Effector memory CD8-positive, alpha-beta T cell (primary cell): ENCODE measurements around the gene ASCC1.
"Not testable (repeated sequence)": the region's sequence is repeated elsewhere in the genome, so short reads cannot be mapped to it uniquely, and the experiment has no call there.

Experiments
- ATAC-seq: fragments of 150-1000 bp; cut with Tn5 transposase; replicated peaks from 2 replicates; pipeline ENCODE4 v1.10.0; 2021; ENCODE audit warnings: mild to moderate bottlenecking, moderate library complexity
- DNase-seq, 3 experiments: peaks; one replicate each; pipeline ENCODE4 v3.0.0; 2021
- H3K27ac Mint-ChIP-seq, 2 donors: one replicate each; pipeline ENCODE4 v1.8.0; 2022; ENCODE audit warnings: mild to moderate bottlenecking in 2 of 2, mixed read lengths in 2 of 2, moderate library complexity in 2 of 2
- H3K27me3 Mint-ChIP-seq, 2 donors: one replicate each; pipeline ENCODE4 v1.8.0; 2022; ENCODE audit warnings: mixed read lengths in 2 of 2
- H3K36me3 Mint-ChIP-seq: one replicate; pipeline ENCODE4 v1.8.0; 2022; ENCODE audit warnings: mild to moderate bottlenecking, moderate library complexity, mixed read lengths; ENCODE audit not compliant: insufficient read depth
- H3K4me1 Mint-ChIP-seq, 2 donors: one replicate each; pipeline ENCODE4 v1.8.0; 2022; ENCODE audit warnings: low read depth in 2 of 2, mixed read lengths in 2 of 2
- H3K4me3 Mint-ChIP-seq, 2 donors: one replicate each; pipeline ENCODE4 v1.8.0; 2022; ENCODE audit warnings: mild to moderate bottlenecking in 2 of 2, mixed read lengths in 2 of 2, moderate library complexity in 2 of 2
- H3K9me3 Mint-ChIP-seq, 2 donors: one replicate each; pipeline ENCODE4 v1.8.0; 2022; ENCODE audit warnings: mixed read lengths in 2 of 2

ASCC1 gene

DNA sequence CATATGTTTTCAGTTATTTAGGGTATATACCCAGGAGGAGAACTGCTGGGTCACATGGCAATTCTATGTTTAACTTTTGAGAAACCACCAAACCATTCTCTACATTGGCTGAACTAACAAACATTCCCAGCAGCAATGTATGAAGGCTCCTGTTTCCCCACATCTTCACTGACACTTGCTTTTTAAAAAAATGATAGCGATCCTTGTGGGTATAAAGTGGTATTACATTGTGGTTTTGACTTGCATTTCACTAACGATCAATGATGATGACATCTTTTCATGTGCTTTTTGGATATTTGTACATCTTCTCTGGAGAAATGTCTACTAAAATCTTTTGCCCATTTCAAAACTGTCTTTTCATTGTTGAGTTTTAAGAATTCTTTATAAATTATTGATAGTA, 51.5 kb downstream of the ASCC1 start:
- ATAC-seq (peak; percentile 51), DNase-seq (no peak)
- Mint-ChIP-seq H3K27ac (no peak overlapping the region), H3K4me3 (no peak overlapping the region), H3K9me3 (no peaks in the 10 kb centered on the region), H3K27me3 (no peaks in the 10 kb centered on the region), H3K4me1 (no peaks in the 10 kb centered on the region), H3K36me3 (peaks cover 17% of the 10 kb centered on the region)

DNA sequence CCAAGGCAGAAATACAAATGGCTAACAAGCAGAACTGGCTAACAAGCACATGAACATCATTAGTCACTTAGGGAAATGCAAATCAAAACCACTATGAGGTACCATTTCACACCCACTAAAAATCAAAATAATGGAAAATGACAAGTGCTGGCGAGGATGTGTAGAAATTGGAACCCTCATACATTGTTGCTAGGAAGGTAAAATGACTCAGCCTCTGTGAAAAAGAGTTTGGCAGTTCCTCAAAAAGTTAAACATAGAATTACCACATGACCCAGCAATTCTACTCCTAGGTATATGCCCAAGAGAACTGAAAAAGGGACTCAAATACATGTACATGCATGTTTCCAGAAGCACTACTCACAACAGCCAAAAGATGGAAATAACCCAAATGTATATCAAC, 53.1 kb downstream of the ASCC1 start:
- no peak overlapping the region for H3K4me3 Mint-ChIP-seq
- no peaks in the 10 kb centered on the region for H3K27me3 Mint-ChIP-seq
- H3K36me3 Mint-ChIP-seq = peaks cover 17% of the 10 kb centered on the region
- H3K9me3 Mint-ChIP-seq = no peaks in the 10 kb centered on the region
- DNase-seq = no peak
- no peak for ATAC-seq
- H3K4me1 Mint-ChIP-seq = no peaks in the 10 kb centered on the region
- no peak overlapping the region for H3K27ac Mint-ChIP-seq

DNA sequence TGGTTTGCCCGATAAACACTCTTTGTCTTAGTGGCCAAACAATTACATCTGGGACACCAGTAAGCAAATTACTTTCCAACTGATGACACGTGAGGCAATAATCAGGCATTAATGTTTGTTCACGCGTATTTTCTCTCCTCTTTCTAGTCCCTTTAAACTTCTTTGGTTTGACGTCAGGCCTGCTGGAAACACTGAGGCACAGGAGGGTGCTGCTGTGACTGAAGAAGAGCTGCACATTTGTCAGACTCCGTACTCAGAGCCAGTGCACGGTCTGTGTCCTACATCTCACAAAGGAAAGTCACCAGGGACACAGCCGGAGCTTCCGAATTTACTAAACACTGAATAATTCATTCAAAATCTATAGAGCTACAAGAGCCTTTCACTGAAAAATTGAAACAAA, 57.9 kb downstream of the ASCC1 start:
- DNase-seq (no peak), ATAC-seq (no peak)
- Mint-ChIP-seq H3K4me3 (no peak overlapping the region), H3K27me3 (no peaks in the 10 kb centered on the region), H3K36me3 (peaks cover 17% of the 10 kb centered on the region), H3K4me1 (no peaks in the 10 kb centered on the region), H3K27ac (no peak overlapping the region), H3K9me3 (no peaks in the 10 kb centered on the region)

DNA sequence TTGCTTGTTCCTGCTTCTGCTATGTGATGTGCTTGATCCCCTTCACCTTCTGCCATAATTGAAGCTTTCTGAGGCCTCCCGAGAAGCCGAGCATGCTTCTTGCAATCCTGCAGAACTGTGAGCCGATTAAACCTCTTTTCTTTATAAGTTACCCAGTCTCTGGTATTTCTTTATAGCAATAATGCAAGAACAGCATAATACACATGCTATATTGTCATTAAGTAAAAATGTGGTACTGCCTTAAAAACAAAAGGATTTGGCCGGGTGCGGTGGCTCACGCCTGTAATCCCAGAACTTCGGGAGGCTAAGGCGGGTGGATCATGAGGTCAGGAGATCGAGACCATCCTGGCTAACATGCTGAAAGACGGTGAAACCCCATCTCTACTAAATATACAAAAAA, 59.9 kb downstream of the ASCC1 start:
- H3K4me1 Mint-ChIP-seq = no peaks in the 10 kb centered on the region
- no peaks in the 10 kb centered on the region for H3K27me3 Mint-ChIP-seq
- H3K27ac Mint-ChIP-seq = no peak overlapping the region
- ATAC-seq = no peak
- DNase-seq = no peak
- H3K9me3 Mint-ChIP-seq = no peaks in the 10 kb centered on the region
- no peak overlapping the region for H3K4me3 Mint-ChIP-seq
- H3K36me3 Mint-ChIP-seq = peaks cover 13% of the 10 kb centered on the region

DNA sequence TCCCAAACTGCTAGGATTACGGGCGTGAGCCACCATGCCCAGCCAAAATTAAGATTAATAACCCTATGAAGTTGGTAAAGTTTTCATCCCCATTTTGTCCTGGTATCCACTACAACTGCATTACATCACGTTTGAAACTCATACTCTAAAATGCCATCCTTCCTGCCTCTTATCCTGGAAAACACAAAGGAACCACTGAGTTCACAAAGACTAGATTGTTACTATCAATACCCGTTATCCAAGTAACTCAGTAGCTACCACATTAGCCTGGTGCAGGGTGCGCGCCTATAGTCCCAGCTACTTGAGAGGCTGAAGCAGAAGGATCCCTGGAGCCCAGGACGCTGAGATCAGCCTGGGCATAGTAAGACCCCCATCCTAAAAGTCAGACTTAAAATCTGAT, 63.8 kb downstream of the ASCC1 start:
- peaks cover 15% of the 10 kb centered on the region for H3K36me3 Mint-ChIP-seq
- DNase-seq (no peak), ATAC-seq (no peak)
- H3K4me3 Mint-ChIP-seq = no peak overlapping the region
- H3K9me3 Mint-ChIP-seq = no peaks in the 10 kb centered on the region
- no peaks in the 10 kb centered on the region for H3K4me1 Mint-ChIP-seq
- no peak overlapping the region for H3K27ac Mint-ChIP-seq
- H3K27me3 Mint-ChIP-seq = no peaks in the 10 kb centered on the region

DNA sequence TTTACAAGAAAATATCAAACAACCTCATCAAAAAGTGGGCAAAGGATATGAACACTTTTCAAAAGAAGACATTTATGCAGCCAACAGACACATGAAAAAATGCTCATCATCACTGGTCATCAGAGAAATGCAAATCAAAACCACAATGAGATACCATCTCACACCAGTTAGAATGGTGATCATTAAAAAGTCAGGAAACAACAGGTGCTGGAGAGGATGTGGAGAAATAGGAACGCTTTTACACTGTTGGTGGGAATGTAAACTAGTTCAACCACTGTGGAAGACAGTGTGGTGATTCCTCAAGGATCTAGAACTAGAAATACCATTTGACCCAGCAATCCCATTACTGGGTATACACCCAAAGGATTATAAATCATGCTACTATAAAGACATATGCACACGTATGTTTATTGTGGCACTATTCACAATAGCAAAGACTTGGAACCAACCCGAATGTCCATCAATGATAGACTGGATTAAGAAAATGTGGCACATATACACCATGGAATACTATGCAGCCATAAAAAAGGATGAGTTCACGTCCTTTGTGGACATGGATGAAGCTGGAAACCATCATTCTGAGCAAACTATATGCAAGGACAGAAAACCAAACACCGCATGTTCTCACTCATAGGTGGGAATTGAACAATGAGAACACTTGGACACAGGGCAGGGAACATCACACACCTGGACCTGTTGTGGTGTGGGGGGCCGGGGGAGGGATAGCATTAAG, 65.2 kb downstream of the ASCC1 start:
- not testable (repeated sequence) for H3K27ac Mint-ChIP-seq, ATAC-seq, H3K27me3 Mint-ChIP-seq, H3K9me3 Mint-ChIP-seq, DNase-seq, H3K4me3 Mint-ChIP-seq, H3K4me1 Mint-ChIP-seq
- H3K36me3 Mint-ChIP-seq = peaks cover 15% of the 10 kb centered on the region

DNA sequence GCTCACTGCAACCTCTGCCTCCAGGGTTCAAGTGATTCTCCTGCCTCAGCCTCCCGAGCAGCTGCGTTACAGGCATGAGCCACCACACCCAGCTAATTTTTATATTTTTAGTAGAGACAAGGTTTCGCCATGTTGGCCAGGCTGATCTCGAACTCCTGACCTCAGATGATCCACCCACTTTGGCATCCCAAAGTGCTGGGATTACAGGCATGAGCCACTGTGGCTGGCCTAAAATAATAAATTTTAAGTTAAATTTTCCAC, 68.8 kb downstream of the ASCC1 start:
- peaks cover 19% of the 10 kb centered on the region for H3K36me3 Mint-ChIP-seq
- not testable (repeated sequence) for H3K4me1 Mint-ChIP-seq, DNase-seq, ATAC-seq, H3K4me3 Mint-ChIP-seq, H3K27ac Mint-ChIP-seq, H3K27me3 Mint-ChIP-seq, H3K9me3 Mint-ChIP-seq

DNA sequence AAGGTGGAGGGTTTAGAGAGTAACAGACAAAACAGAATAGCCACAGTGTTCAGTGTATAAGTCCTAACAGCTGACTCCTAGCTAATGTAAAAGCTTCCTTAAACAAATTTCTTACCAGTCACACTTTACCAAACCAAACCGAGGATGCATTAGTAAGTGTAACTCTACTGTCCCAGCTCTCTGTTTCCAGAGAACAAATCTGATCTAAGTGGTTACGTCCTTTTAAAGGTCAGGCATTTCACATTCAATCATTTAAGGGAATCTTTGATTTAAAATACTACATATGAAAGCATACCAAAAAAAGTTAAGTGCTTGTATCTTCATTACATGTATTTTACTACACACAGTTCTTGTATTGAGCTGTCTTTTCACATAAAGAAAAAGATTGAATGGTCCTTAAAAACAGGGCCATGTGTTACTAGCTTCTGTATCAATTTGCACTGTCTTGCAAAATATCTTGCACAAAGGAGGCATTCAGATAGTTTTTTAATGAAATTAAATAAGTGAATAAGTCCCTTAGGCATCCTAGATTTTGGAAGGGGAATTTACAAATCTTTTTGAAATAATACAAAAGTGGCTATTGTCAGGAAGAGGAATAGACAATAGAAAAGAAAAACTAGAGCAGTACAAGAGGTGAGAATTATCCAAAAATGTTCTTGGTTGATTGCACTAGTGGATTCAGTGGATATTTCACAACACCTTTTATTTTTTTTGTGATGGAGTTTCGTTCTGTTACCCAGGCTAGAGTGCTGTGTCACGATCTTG, 69.3 kb downstream of the ASCC1 start:
- DNase-seq (no peak), ATAC-seq (no peak)
- Mint-ChIP-seq H3K36me3 (peaks cover 15% of the 10 kb centered on the region), H3K4me3 (no peak overlapping the region), H3K9me3 (no peaks in the 10 kb centered on the region), H3K4me1 (no peaks in the 10 kb centered on the region), H3K27ac (no peak overlapping the region), H3K27me3 (no peaks in the 10 kb centered on the region)

DNA sequence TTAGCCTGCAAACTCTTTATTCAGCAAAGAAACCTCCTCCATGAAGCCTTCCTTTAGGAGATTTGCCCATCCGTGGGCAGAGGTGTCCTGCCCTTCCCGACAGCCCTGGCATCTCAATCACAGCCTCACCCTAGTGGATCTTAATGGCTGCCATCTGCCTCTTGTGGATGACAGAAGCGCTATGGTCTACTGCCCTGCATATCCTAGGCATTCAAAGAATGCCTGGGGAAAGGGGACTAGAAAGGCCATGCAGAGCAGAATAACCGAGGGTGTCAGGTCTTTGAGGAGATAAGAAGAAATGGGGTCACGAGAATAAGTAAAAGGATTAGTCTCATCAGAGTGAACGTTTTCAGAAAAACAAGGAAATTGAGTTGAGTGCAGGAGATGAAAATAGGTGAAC, 70.0 kb downstream of the ASCC1 start:
- ATAC-seq (no peak), DNase-seq (no peak)
- Mint-ChIP-seq H3K27me3 (no peaks in the 10 kb centered on the region), H3K36me3 (peaks cover 13% of the 10 kb centered on the region), H3K9me3 (no peaks in the 10 kb centered on the region), H3K27ac (no peak overlapping the region), H3K4me1 (peaks cover 0 to 2% of the 10 kb centered on the region in 2 donors), H3K4me3 (no peak overlapping the region)

DNA sequence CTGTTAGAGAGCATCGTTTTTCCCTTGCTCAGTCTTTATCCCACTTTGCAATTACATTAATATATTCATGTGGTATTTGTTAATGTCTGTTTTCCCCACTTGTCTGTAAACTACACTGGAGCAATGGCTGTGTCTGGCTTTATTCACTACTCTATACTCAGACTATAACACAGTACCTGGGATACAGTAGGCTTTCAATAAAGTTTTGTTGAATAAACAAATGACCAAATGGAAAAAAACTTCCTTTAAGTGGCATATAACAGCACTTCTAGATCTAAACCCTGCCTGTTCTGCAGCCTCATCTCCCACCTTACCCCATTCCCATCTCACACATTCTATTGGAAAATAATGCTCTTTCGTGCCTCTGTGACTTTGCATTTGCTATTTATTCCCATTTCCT, 70.4 kb downstream of the ASCC1 start:
- Mint-ChIP-seq H3K4me1 (peaks cover 0 to 3% of the 10 kb centered on the region in 2 donors), H3K4me3 (no peak overlapping the region), H3K27me3 (no peaks in the 10 kb centered on the region), H3K36me3 (peaks cover 13% of the 10 kb centered on the region), H3K9me3 (no peaks in the 10 kb centered on the region), H3K27ac (peak overlapping the region in 1 of 2 donors; percentile 35)
- no peak for ATAC-seq
- DNase-seq = no peak

DNA sequence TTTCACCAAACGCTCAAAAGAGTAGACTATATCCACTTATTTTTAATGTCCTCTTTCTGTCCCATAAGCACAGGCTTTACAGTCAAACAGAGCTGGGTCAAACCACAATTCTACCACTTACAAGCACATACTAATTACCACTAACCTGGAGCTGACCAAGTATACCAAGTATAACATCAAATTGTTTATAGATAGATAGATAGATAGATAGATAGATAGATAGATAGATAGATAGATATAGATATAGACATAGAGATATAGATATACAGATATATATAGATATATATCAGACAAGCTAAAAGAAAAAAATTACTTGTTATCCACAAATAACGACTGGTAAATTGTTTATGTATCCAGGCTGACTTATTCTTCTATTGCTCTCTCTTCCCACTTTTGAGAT, 75.2 kb downstream of the ASCC1 start:
- Mint-ChIP-seq H3K4me1 (peaks cover 3 to 6% of the 10 kb centered on the region in 2 donors), H3K4me3 (no peak overlapping the region), H3K27ac (no peak overlapping the region), H3K36me3 (peaks cover 4% of the 10 kb centered on the region), H3K27me3 (no peaks in the 10 kb centered on the region), H3K9me3 (no peaks in the 10 kb centered on the region)
- DNase-seq (no peak), ATAC-seq (no peak)

DNA sequence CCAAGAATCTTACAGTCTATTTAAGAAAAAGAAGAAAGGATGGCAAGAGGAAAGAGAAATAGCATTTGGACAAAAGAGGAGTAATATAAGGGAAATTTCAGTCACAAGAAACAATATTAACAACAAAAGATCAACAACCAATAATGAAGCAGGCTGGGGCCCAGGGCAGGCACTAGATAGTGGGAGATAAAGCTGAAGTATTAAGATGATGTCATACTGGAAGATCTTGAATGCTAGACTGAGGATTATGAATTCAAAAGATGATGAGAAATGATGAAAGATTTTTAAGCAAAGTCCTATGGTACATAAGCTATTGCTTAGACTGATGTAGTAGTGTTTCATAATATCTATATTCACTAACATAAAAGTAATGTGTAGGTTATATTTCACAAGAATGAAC, 75.9 kb downstream of the ASCC1 start:
- H3K27me3 Mint-ChIP-seq = no peaks in the 10 kb centered on the region
- H3K9me3 Mint-ChIP-seq = no peaks in the 10 kb centered on the region
- peak overlapping the region in 1 of 2 donors; percentile 2 for H3K27ac Mint-ChIP-seq
- H3K4me1 Mint-ChIP-seq = peaks cover 9 to 11% of the 10 kb centered on the region in 2 donors
- DNase-seq (no peak), ATAC-seq (no peak)
- peaks cover 4% of the 10 kb centered on the region for H3K36me3 Mint-ChIP-seq
- H3K4me3 Mint-ChIP-seq = no peak overlapping the region

DNA sequence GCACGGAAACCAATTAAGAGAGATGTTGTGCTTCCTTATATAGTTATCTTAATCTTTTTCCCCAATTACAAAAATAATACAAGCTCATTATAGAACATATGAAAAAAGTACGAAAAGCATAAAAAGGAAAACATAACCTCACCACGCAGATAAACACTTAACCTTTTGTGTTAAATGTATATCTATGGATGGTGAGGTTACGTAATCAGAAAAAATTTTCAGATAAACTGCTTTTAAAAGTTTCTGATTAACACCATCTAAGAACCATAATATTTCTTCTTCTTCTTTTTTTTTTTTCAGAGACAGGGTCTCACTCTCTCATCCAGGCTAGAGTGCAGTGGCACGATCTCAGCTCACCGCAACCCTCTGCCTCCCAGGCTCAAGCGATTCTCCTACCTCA, 78.5 kb downstream of the ASCC1 start:
- Mint-ChIP-seq H3K4me1 (peaks cover 18 to 19% of the 10 kb centered on the region in 2 donors), H3K4me3 (no peak overlapping the region), H3K9me3 (no peaks in the 10 kb centered on the region), H3K36me3 (no peaks in the 10 kb centered on the region), H3K27ac (no peak overlapping the region), H3K27me3 (no peaks in the 10 kb centered on the region)
- no peak for DNase-seq
- no peak for ATAC-seq

DNA sequence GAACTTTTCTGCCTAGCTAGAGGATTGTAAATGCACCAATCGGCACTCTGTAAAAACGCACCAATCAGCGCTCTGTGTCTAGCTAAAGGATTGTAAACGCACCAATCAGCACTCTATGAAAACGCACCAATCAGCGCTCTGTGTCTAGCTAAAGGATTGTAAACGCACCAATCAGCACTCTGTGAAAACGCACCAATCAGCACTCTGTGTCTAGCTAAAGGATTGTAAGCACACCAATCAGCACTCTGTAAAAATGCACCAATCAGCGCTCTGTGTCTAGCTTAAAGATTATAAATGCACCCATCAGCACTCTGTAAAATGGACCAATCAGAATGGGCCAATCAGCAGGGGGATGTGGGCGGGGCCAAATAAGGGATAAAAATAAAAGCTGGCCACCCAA, 79.9 kb downstream of the ASCC1 start:
- peaks cover 18% of the 10 kb centered on the region in 2 donors for H3K4me1 Mint-ChIP-seq
- ATAC-seq, DNase-seq, H3K9me3 Mint-ChIP-seq, H3K27ac Mint-ChIP-seq, H3K4me3 Mint-ChIP-seq, H3K27me3 Mint-ChIP-seq, H3K36me3 Mint-ChIP-seq: not testable (repeated sequence)
